ENCODE results near the gene BOD1L1.

DNA sequence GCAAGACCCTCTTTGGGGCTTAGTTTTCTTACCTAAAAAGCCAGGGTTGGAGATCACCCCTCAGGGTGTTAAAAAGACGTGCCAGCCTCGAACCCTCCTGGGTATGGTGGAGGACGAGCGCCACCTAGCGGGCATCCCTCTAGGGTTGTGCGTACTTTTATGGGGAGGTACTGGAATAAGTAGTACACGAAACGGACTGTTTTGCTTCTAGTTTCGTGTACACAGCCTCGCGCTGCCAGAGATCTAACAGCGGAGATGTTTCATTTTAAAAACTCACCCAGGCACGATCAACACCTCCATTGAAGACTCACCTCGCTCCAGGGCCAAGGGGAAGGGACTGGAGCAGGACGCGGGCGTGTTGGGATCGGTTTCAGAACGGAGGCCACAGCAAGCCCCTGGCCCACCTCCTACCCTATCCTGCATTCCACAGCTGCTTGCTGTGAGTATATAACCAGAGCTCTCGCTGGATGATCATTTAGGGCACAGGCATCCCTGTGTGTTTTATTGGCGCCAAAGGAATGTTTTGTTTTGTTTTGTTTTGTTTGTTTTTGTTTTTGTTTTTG is 78.5 kb downstream of the BOD1L1 start:
- TF ChIP-seq POLR2AphosphoS5 (IDR thresholded peaks at IDR 0.05; ENCODE audit: low read depth, low read length) (no peak), TCF7L2 (IDR thresholded peaks at IDR 0.05; ENCODE audit: low read depth, low read length) (no peak), SIN3A (IDR thresholded peaks at IDR 0.05; ENCODE audit: borderline replicate concordance, insufficient read depth, low read depth, low read length) (no peak)
- TF ChIP-seq, protein P1, sequence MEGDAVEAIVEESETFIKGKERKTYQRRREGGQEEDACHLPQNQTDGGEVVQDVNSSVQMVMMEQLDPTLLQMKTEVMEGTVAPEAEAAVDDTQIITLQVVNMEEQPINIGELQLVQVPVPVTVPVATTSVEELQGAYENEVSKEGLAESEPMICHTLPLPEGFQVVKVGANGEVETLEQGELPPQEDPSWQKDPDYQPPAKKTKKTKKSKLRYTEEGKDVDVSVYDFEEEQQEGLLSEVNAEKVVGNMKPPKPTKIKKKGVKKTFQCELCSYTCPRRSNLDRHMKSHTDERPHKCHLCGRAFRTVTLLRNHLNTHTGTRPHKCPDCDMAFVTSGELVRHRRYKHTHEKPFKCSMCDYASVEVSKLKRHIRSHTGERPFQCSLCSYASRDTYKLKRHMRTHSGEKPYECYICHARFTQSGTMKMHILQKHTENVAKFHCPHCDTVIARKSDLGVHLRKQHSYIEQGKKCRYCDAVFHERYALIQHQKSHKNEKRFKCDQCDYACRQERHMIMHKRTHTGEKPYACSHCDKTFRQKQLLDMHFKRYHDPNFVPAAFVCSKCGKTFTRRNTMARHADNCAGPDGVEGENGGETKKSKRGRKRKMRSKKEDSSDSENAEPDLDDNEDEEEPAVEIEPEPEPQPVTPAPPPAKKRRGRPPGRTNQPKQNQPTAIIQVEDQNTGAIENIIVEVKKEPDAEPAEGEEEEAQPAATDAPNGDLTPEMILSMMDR (IDR thresholded peaks at IDR 0.05), result peak; percentile 82
- TF ChIP-seq, protein P2, sequence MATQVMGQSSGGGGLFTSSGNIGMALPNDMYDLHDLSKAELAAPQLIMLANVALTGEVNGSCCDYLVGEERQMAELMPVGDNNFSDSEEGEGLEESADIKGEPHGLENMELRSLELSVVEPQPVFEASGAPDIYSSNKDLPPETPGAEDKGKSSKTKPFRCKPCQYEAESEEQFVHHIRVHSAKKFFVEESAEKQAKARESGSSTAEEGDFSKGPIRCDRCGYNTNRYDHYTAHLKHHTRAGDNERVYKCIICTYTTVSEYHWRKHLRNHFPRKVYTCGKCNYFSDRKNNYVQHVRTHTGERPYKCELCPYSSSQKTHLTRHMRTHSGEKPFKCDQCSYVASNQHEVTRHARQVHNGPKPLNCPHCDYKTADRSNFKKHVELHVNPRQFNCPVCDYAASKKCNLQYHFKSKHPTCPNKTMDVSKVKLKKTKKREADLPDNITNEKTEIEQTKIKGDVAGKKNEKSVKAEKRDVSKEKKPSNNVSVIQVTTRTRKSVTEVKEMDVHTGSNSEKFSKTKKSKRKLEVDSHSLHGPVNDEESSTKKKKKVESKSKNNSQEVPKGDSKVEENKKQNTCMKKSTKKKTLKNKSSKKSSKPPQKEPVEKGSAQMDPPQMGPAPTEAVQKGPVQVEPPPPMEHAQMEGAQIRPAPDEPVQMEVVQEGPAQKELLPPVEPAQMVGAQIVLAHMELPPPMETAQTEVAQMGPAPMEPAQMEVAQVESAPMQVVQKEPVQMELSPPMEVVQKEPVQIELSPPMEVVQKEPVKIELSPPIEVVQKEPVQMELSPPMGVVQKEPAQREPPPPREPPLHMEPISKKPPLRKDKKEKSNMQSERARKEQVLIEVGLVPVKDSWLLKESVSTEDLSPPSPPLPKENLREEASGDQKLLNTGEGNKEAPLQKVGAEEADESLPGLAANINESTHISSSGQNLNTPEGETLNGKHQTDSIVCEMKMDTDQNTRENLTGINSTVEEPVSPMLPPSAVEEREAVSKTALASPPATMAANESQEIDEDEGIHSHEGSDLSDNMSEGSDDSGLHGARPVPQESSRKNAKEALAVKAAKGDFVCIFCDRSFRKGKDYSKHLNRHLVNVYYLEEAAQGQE (IDR thresholded peaks at IDR 0.05; ENCODE audit: insufficient read depth in 1 of 2, low read depth in 2 of 2, low read length in 1 of 2), result no peak
